Measurements from ENCODE around the gene SDC3. TPM values are rescaled to one million over a fixed set of nuclear protein-coding genes. Genes with fewer than 3 reads are reported as not detected.

The SDC3 gene
- total and polyA plus RNA-seq, 2 donors (not counting 1 experiment from before 2014, with no cell fraction given) = 0.30 to 4.6 TPM

DNA sequence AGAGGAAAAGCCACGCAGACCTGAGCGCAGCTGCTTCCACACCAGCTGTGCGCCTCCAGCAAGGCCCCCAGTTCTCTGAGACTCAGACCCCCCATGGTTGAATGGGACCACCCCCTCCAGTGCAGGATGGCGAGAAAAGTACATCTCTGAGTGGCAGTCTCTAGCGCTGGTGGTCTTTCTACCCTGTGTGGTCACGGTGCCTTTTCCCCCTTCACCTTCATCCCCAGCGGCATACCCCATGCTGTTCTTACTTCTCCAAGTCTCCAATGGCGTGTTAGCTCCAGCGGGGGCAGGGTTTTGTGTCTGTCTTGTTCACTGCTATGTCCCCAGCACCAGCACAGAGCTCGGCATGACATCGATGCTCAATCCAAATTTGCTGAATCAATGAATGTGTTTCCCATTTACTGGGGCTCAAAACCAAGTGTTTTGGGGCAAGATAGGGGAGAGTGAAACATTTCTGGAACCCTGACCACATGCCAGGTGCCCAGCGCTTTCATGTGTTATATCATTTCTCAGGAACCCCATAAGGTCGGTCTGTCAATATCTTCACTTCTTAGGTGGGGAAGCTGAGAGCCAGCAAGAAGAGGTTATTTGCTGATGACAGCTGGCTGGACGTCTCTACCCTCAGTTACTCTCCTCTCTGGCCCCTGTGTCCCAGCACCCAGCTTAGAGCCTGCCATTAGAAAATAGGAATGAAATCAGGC is 959 bp upstream of the SDC3 start:
- TF ChIP-seq, protein P1, sequence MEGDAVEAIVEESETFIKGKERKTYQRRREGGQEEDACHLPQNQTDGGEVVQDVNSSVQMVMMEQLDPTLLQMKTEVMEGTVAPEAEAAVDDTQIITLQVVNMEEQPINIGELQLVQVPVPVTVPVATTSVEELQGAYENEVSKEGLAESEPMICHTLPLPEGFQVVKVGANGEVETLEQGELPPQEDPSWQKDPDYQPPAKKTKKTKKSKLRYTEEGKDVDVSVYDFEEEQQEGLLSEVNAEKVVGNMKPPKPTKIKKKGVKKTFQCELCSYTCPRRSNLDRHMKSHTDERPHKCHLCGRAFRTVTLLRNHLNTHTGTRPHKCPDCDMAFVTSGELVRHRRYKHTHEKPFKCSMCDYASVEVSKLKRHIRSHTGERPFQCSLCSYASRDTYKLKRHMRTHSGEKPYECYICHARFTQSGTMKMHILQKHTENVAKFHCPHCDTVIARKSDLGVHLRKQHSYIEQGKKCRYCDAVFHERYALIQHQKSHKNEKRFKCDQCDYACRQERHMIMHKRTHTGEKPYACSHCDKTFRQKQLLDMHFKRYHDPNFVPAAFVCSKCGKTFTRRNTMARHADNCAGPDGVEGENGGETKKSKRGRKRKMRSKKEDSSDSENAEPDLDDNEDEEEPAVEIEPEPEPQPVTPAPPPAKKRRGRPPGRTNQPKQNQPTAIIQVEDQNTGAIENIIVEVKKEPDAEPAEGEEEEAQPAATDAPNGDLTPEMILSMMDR (IDR thresholded peaks at IDR 0.05) = no peak
- no peak for TF ChIP-seq EZH2 (IDR thresholded peaks at IDR 0.05; ENCODE audit: borderline replicate concordance, insufficient read depth, low read depth, low read length, poor library complexity, severe bottlenecking)
- no peaks in the 10 kb centered on the region for H3K79me2 ChIP-seq (ENCODE audit: control insufficient read depth, insufficient read depth, low read length)
- CTCF ChIA-PET = interaction anchor here (0.7 to 8.6 kb wide), 9 partner anchors 18 to 190 kb away, joined by 3 to 337 read pairs (median 13); no protein-coding TSS in a partner anchor
- no peak overlapping the region for H3K27ac ChIP-seq (ENCODE audit: low read length in 2 of 2)
- DNase-seq = peak; percentile 33
- H3K27me3 ChIP-seq (replicated peaks in 1 of 4; ENCODE audit: control extremely low read depth in 1 of 4, control insufficient read depth in 3 of 4, insufficient read depth in 4 of 4, low read length in 3 of 4) = peaks cover 0 to 52% (median 20%) of the 10 kb centered on the region in 4 experiments
- peak overlapping the region; percentile 61 for H3K9ac ChIP-seq (ENCODE audit: low read length)
- Mint-ChIP-seq H3K9me3 (ENCODE audit: insufficient read depth) (no peaks in the 10 kb centered on the region), H3K4me1 (peaks cover 29% of the 10 kb centered on the region), H3K27ac (peak overlapping the region; percentile 74), H3K4me3 (peak overlapping the region; percentile 90), H3K27me3 (peaks cover 44% of the 10 kb centered on the region)
- 35% methylated on average over 14 of the region's 14 CpGs for WGBS (ENCODE audit: insufficient coverage)
- no peaks in the 10 kb centered on the region for H3K36me3 ChIP-seq (replicated peaks in 1 of 2; ENCODE audit: control extremely low read depth in 1 of 2, control insufficient read depth in 1 of 2, extremely low read depth in 1 of 2, insufficient read depth in 2 of 2, low read length in 1 of 2)
- peaks cover 0 to 14% (median 0%) of the 10 kb centered on the region in 3 donors for H3K9me3 ChIP-seq (ENCODE audit: control extremely low read depth in 1 of 3, control insufficient read depth in 2 of 3, insufficient read depth in 1 of 3, low read length in 2 of 3)
- H3K4me1 ChIP-seq (ENCODE audit: control insufficient read depth in 2 of 2, insufficient read depth in 2 of 2, low read length in 2 of 2) = peaks cover 30 to 31% of the 10 kb centered on the region in 2 donors
- peak overlapping the region; percentile 68 for H2AFZ ChIP-seq (ENCODE audit: insufficient read depth, low read depth, low read length, poor library complexity, severe bottlenecking)
- H3K4me3 ChIP-seq (ENCODE audit: control extremely low read depth in 1 of 5, extremely low read depth in 1 of 5, insufficient read depth in 1 of 5, low read depth in 2 of 5, low read length in 4 of 5) = peak overlapping the region in 3 of 5 experiments; percentile 40 to 58 (median 56)
- ATAC-seq (ENCODE audit: low read depth) = no peak
- no peaks in the 10 kb centered on the region for H4K20me1 ChIP-seq (ENCODE audit: control insufficient read depth, insufficient read depth, low read length, poor library complexity, severe bottlenecking)
- peak overlapping the region; percentile 92 for H3K4me2 ChIP-seq (replicated peaks; ENCODE audit: low read depth, low read length, poor library complexity, severe bottlenecking)
- intact Hi-C loops (cut with micrococcal nuclease) = loop anchor here (10.0 kb wide), 1 partner anchor 55 kb away; no protein-coding TSS in a partner anchor
- POLR2A ChIA-PET = interaction anchor here (0.7 to 2.5 kb wide), 3 partner anchors 105 to 159 kb away, joined by 3 to 9 read pairs (median 5); no protein-coding TSS in a partner anchor

DNA sequence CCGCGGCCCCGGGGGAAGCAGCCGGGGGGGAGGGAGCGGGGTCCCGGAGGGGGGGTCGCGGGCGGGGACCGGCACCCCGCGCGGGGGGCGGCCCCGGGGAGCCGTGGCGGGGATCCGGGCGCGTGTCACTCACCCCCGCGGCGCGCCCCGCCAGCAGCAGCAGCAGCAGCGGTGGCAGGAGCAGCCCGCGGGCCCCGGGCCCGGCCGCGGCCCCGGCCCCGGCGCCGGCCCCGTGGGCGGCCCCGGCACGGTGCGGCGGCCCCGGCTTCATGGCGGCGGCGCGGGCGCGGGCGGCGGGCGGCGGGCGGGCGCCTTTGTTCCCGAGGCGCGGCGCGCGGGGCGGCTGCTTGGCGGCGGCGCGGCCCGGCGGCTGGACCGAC is 252 bp downstream of the SDC3 start:
- no peak for DNase-seq
- peak overlapping the region; percentile 80 for H3K4me2 ChIP-seq (replicated peaks; ENCODE audit: low read depth, low read length, poor library complexity, severe bottlenecking)

More for the DNA sequence above, 252 bp downstream of the SDC3 start:
- Histone ChIP-seq H3K9me3 (ENCODE audit: control extremely low read depth in 1 of 3, control insufficient read depth in 2 of 3, insufficient read depth in 1 of 3, low read length in 2 of 3) (peaks cover 0 to 14% (median 0%) of the 10 kb centered on the region in 3 donors), H3K27ac (ENCODE audit: low read length in 2 of 2) (no peak overlapping the region), H3K36me3 (replicated peaks in 1 of 2; ENCODE audit: control extremely low read depth in 1 of 2, control insufficient read depth in 1 of 2, extremely low read depth in 1 of 2, insufficient read depth in 2 of 2, low read length in 1 of 2) (no peaks in the 10 kb centered on the region), H3K9ac (ENCODE audit: low read length) (no peak overlapping the region), H3K27me3 (replicated peaks in 1 of 4; ENCODE audit: control extremely low read depth in 1 of 4, control insufficient read depth in 3 of 4, insufficient read depth in 4 of 4, low read length in 3 of 4) (peaks cover 0 to 56% (median 20%) of the 10 kb centered on the region in 4 experiments), H3K4me3 (ENCODE audit: control extremely low read depth in 1 of 5, extremely low read depth in 1 of 5, insufficient read depth in 1 of 5, low read depth in 2 of 5, low read length in 4 of 5) (peak overlapping the region in 2 of 5 experiments; percentile 34 to 35), H3K79me2 (ENCODE audit: control insufficient read depth, insufficient read depth, low read length) (no peaks in the 10 kb centered on the region), H2AFZ (ENCODE audit: insufficient read depth, low read depth, low read length, poor library complexity, severe bottlenecking) (no peak overlapping the region), H3K4me1 (ENCODE audit: control insufficient read depth in 2 of 2, insufficient read depth in 2 of 2, low read length in 2 of 2) (peaks cover 30 to 31% of the 10 kb centered on the region in 2 donors), H4K20me1 (ENCODE audit: control insufficient read depth, insufficient read depth, low read length, poor library complexity, severe bottlenecking) (no peaks in the 10 kb centered on the region)
- peaks cover 48% of the 10 kb centered on the region for H3K27me3 Mint-ChIP-seq
- intact Hi-C loops (cut with micrococcal nuclease) = loop anchor here (10.0 kb wide), 1 partner anchor 54 kb away; no protein-coding TSS in a partner anchor
- H3K9me3 Mint-ChIP-seq (ENCODE audit: insufficient read depth) = no peaks in the 10 kb centered on the region
- no peak for ATAC-seq (ENCODE audit: low read depth)
- no peak overlapping the region for H3K4me3 Mint-ChIP-seq
- CTCF ChIA-PET = interaction anchor here (8.6 kb wide), 1 partner anchor 126 kb away, joined by 147 read pairs; no protein-coding TSS in a partner anchor
- H3K4me1 Mint-ChIP-seq = peaks cover 29% of the 10 kb centered on the region
- no peak for TF ChIP-seq EZH2 (IDR thresholded peaks at IDR 0.05; ENCODE audit: borderline replicate concordance, insufficient read depth, low read depth, low read length, poor library complexity, severe bottlenecking)
- TF ChIP-seq, protein P1 (IDR thresholded peaks at IDR 0.05) = no peak
- POLR2A ChIA-PET = no interaction called here
- under 1% methylated on average over 68 of the region's 69 CpGs for WGBS (ENCODE audit: insufficient coverage)
- no peak overlapping the region for H3K27ac Mint-ChIP-seq

Measured in B cell (primary cell).